H1 (cell line): Measurements from ENCODE around the gene AGAP1.

Experiments
- ATF3 ChIP-seq: IDR thresholded peaks from 2 replicates; pipeline ENCODE4 v1.6.1; 2011; ENCODE audit warnings: low read depth, mild to moderate bottlenecking, low read length; ENCODE audit not compliant: insufficient read depth
- EGR1 ChIP-seq: IDR thresholded peaks from 2 replicates; pipeline ENCODE4 v1.6.1; 2011; ENCODE audit warnings: low read depth, low read length, borderline replicate concordance
- POLR2A ChIP-seq, 2 experiments: IDR thresholded peaks; 1 replicate in 1 of 2; 2 replicates in 1 of 2; pipeline ENCODE4 v1.6.1; 2011; ENCODE audit warnings: low read depth in 2 of 2, low read length in 2 of 2, mild to moderate bottlenecking in 2 of 2; ENCODE audit errors: control extremely low read depth in 1 of 2
- RAD21 ChIP-seq, 2 experiments: IDR thresholded peaks in 1 of 2; conservative IDR thresholded peaks in 1 of 2; 2 replicates each; pipeline ENCODE4 v1.6.1; 2011; ENCODE audit warnings: low read depth in 2 of 2, low read length in 2 of 2, improper control_type of control experiment in 1 of 2, inconsistent platforms in 1 of 2, mild to moderate bottlenecking in 1 of 2, moderate library complexity in 1 of 2
- SRF ChIP-seq: IDR thresholded peaks from 2 replicates; pipeline ENCODE4 v1.6.1; 2011; ENCODE audit warnings: mild to moderate bottlenecking, low read depth, low read length, moderate library complexity
- SUZ12 ChIP-seq: fragments of 200-600 bp; sonication (generic); IDR thresholded peaks from 2 replicates; pipeline ENCODE4 v1.6.1; 2012; ENCODE audit warnings: mild to moderate bottlenecking, inconsistent platforms, low read length, moderate library complexity, mixed read lengths
- TF ChIP-seq, protein P1 (sequence below), 3 experiments: IDR thresholded peaks; 1 replicate in 2 of 3; 2 replicates in 1 of 3; pipeline versions ENCODE4 v1.5.1 to v1.6.1; 2011; ENCODE audit warnings: low read length in 3 of 3, mild to moderate bottlenecking in 3 of 3, inconsistent platforms in 2 of 3, low read depth in 1 of 3, moderate library complexity in 1 of 3; ENCODE audit not compliant: insufficient read depth in 1 of 3; ENCODE audit errors: control extremely low read depth in 1 of 3

- TF ChIP-seq EGR1, result no peak
- TF ChIP-seq, protein P1, sequence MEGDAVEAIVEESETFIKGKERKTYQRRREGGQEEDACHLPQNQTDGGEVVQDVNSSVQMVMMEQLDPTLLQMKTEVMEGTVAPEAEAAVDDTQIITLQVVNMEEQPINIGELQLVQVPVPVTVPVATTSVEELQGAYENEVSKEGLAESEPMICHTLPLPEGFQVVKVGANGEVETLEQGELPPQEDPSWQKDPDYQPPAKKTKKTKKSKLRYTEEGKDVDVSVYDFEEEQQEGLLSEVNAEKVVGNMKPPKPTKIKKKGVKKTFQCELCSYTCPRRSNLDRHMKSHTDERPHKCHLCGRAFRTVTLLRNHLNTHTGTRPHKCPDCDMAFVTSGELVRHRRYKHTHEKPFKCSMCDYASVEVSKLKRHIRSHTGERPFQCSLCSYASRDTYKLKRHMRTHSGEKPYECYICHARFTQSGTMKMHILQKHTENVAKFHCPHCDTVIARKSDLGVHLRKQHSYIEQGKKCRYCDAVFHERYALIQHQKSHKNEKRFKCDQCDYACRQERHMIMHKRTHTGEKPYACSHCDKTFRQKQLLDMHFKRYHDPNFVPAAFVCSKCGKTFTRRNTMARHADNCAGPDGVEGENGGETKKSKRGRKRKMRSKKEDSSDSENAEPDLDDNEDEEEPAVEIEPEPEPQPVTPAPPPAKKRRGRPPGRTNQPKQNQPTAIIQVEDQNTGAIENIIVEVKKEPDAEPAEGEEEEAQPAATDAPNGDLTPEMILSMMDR (IDR thresholded peaks at IDR 0.05; ENCODE audit: control extremely low read depth in 1 of 3, insufficient read depth in 1 of 3, low read depth in 1 of 3, low read length in 3 of 3), result no peak
- TF ChIP-seq SRF, result no peak
- TF ChIP-seq RAD21 (IDR thresholded peaks at IDR 0.05 in 1 of 2, conservative IDR thresholded peaks at IDR 0.05 in 1 of 2; ENCODE audit: low read depth in 2 of 2, low read length in 2 of 2), result no peak
- no peak for TF ChIP-seq POLR2A (IDR thresholded peaks at IDR 0.05; ENCODE audit: control extremely low read depth in 1 of 2, low read depth in 2 of 2, low read length in 2 of 2)
- TF ChIP-seq ATF3, result no peak
- TF ChIP-seq SUZ12, result no peak
Measured at GRCh38 chr2:235709969-235710879, 216.4 kb downstream of the AGAP1 start.
